CD14-positive monocyte (primary cell): ENCODE measurements around the gene NNMT. TPM values are rescaled to one million over a fixed set of nuclear protein-coding genes. Genes with fewer than 3 reads are reported as not detected.

ENCODE experiments used
- DNase-seq, 3 donors: peaks; one replicate each; pipeline ENCODE4 v3.0.0-alpha.2; 2011 to 2022
- H2AFZ ChIP-seq: 2 replicates; pipeline ENCODE4 v1.6.0; 2012; ENCODE audit warnings: mild to moderate bottlenecking, low read depth, low read length, inconsistent platforms; ENCODE audit not compliant: insufficient read depth, poor library complexity, severe bottlenecking
- H3K27ac ChIP-seq, 2 donors: 1 replicate in 1 of 2; 2 replicates in 1 of 2; pipeline ENCODE4 v1.5.1; 2012 to 2013; ENCODE audit warnings: low read length in 2 of 2, control low read depth in 1 of 2, inconsistent platforms in 1 of 2, low read depth in 1 of 2, mild to moderate bottlenecking in 1 of 2
- H3K27me3 ChIP-seq, 2 donors: one replicate each; pipeline versions ENCODE4 v1.6.0 to v1.6.1; 2011 to 2013; ENCODE audit warnings: low read length in 2 of 2; ENCODE audit not compliant: control insufficient read depth in 2 of 2, insufficient read depth in 2 of 2
- H3K36me3 ChIP-seq, 2 donors: replicated peaks in 1 of 2; 1 replicate in 1 of 2; 2 replicates in 1 of 2; pipeline versions ENCODE4 v1.5.1 to v1.6.1; 2012 to 2013; ENCODE audit warnings: low read length in 2 of 2, control low read depth in 1 of 2, inconsistent platforms in 1 of 2, mild to moderate bottlenecking in 1 of 2; ENCODE audit not compliant: insufficient read depth in 2 of 2, control insufficient read depth in 1 of 2
- H3K4me1 ChIP-seq, 2 donors: 1 replicate in 1 of 2; 2 replicates in 1 of 2; pipeline versions ENCODE4 v1.5.1 to v1.6.1; 2012 to 2013; ENCODE audit warnings: low read length in 2 of 2, control low read depth in 1 of 2, inconsistent platforms in 1 of 2, mild to moderate bottlenecking in 1 of 2, moderate library complexity in 1 of 2; ENCODE audit not compliant: insufficient read depth in 2 of 2, control insufficient read depth in 1 of 2
- H3K4me2 ChIP-seq: replicated peaks from 2 replicates; pipeline ENCODE3; 2012; ENCODE audit warnings: low read length, moderate library complexity, mild to moderate bottlenecking; ENCODE audit not compliant: poor library complexity, severe bottlenecking; ENCODE audit errors: extremely low read depth
- H3K4me3 ChIP-seq, 3 experiments: fragments of 200-600 bp in 1 of 3; sonication (generic) in 1 of 3; replicated peaks in 1 of 3; 1 replicate in 2 of 3; 2 replicates in 1 of 3; pipeline ENCODE4 v1.5.1; 2011 to 2013; ENCODE audit warnings: low read length in 3 of 3, mild to moderate bottlenecking in 3 of 3, control low read depth in 2 of 3, low read depth in 2 of 3, inconsistent platforms in 1 of 3, moderate library complexity in 1 of 3
- H3K79me2 ChIP-seq: 2 replicates; pipeline ENCODE4 v1.6.0; 2012; ENCODE audit warnings: mild to moderate bottlenecking, control low read depth, inconsistent platforms, low read length, moderate library complexity; ENCODE audit not compliant: insufficient read depth
- H3K9ac ChIP-seq: 2 replicates; pipeline ENCODE4 v1.6.0; 2017; ENCODE audit warnings: low read length, mild to moderate bottlenecking; ENCODE audit not compliant: insufficient read depth, poor library complexity, severe bottlenecking
- H3K9me3 ChIP-seq, 2 donors: replicated peaks in 1 of 2; 1 replicate in 1 of 2; 2 replicates in 1 of 2; pipeline versions ENCODE4 v1.5.1 to v1.6.1; 2012 to 2013; ENCODE audit warnings: low read length in 2 of 2, control low read depth in 1 of 2; ENCODE audit not compliant: control insufficient read depth in 1 of 2, insufficient read depth in 1 of 2
- H4K20me1 ChIP-seq: 2 replicates; pipeline ENCODE4 v1.6.0; 2012; ENCODE audit warnings: mild to moderate bottlenecking, low read length, control low read depth, moderate library complexity; ENCODE audit not compliant: insufficient read depth
- H3K27ac Mint-ChIP-seq, 7 donors: one replicate each; pipeline ENCODE4 v1.8.0; 2020; ENCODE audit warnings: mild to moderate bottlenecking in 7 of 7, mixed read lengths in 7 of 7, moderate library complexity in 6 of 7, inconsistent platforms in 2 of 7
- H3K27me3 Mint-ChIP-seq, 3 donors: one replicate each; pipeline ENCODE4 v1.8.0; 2021 to 2022; ENCODE audit warnings: low read depth in 3 of 3, mild to moderate bottlenecking in 3 of 3, mixed read lengths in 3 of 3, moderate library complexity in 3 of 3, inconsistent platforms in 1 of 3
- H3K36me3 Mint-ChIP-seq, 2 donors: one replicate each; pipeline ENCODE4 v1.8.0; 2020; ENCODE audit warnings: mixed read lengths in 2 of 2, inconsistent platforms in 1 of 2, mild to moderate bottlenecking in 1 of 2
- H3K4me1 Mint-ChIP-seq: one replicate; pipeline ENCODE4 v1.8.0; 2020; ENCODE audit warnings: mild to moderate bottlenecking, mixed read lengths
- H3K4me3 Mint-ChIP-seq, 2 donors: one replicate each; pipeline ENCODE4 v1.8.0; 2020; ENCODE audit warnings: mild to moderate bottlenecking in 2 of 2, mixed read lengths in 2 of 2, moderate library complexity in 1 of 2
- H3K9me3 Mint-ChIP-seq, 7 donors: one replicate each; pipeline ENCODE4 v1.8.0; 2020 to 2022; ENCODE audit warnings: mixed read lengths in 7 of 7, mild to moderate bottlenecking in 6 of 7, moderate library complexity in 6 of 7, inconsistent platforms in 2 of 7
- CTCF ChIP-seq: fragments of 200-600 bp; IDR thresholded peaks from one replicate; pipeline ENCODE4 v1.8.0; 2022; ENCODE audit warnings: antibody characterized with exemption, mild to moderate bottlenecking
- WGBS: methylation state at CpG from one replicate; pipeline ENCODE4 v1.1.5; 2013; ENCODE audit warnings: missing lambda C conversion rate; ENCODE audit not compliant: insufficient coverage; 5-methylcytosine and 5-hydroxymethylcytosine counted together
- intact Hi-C, 2 donors: fragments of 100-400 bp; cut with micrococcal nuclease; formaldehyde crosslinking; loops; one replicate each; pipeline versions ENCODE4 v1.15.0 to v1.15.1; 2023
- polyA plus RNA-seq, 3 donors: library from polyadenylated mRNA; depleted of rRNA in 1 of 3; unstranded in 2 of 3; stranded (reverse) in 1 of 3; fragments of 300-500 nt in 2 of 3; fragments of >200 nt in 1 of 3; fragmentation: Illumina TruSeq in 2 of 3; gene quantifications; 1 replicate in 2 of 3; 2 replicates in 1 of 3; pipeline ENCODE4 v1.2.3, GENCODE V29; 2012 to 2021

Gene NNMT
- polyA plus RNA-seq, 3 donors, result not detected

DNA sequence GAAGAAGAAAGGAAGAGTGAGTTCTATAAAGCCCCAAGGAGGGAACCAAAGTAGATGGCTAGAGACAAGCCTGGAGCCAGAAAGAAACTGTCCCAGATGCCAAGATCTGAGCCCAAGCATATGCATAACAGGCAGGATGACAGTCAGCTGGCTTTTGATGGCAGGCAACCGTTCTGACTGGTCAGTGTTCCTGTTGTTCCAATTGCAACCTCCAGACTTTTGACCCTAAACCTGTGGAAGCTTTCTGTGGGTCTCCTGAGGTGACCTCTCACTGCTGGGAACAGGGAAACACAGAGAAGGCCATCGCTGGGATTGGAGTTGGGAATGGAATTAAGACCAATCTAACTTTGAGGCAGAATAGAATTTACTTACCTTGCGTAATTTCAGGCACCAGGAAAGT, 21.6 kb upstream of the NNMT start:
- no peaks in the 10 kb centered on the region for H3K9me3 Mint-ChIP-seq
- no peaks in the 10 kb centered on the region for H3K4me1 Mint-ChIP-seq
- Histone ChIP-seq H3K4me3 (no peak overlapping the region), H3K9ac (no peak overlapping the region), H3K4me2 (no peak overlapping the region), H3K36me3 (no peaks in the 10 kb centered on the region), H3K9me3 (no peaks in the 10 kb centered on the region), H3K79me2 (no peaks in the 10 kb centered on the region), H3K27ac (no peak overlapping the region), H3K4me1 (no peaks in the 10 kb centered on the region), H4K20me1 (no peaks in the 10 kb centered on the region), H3K27me3 (peaks cover 6 to 7% of the 10 kb centered on the region in 2 donors), H2AFZ (no peak overlapping the region)
- intact Hi-C loops, result no loop called here
- peaks cover 13 to 38% (median 20%) of the 10 kb centered on the region in 3 donors for H3K27me3 Mint-ChIP-seq
- no peak overlapping the region for H3K4me3 Mint-ChIP-seq
- 86% methylated on average over 1 of the region's 3 CpGs for WGBS
- H3K36me3 Mint-ChIP-seq, result no peaks in the 10 kb centered on the region
- DNase-seq, result no peak
- TF ChIP-seq CTCF, result no peak
- H3K27ac Mint-ChIP-seq, result no peak overlapping the region

- DNase-seq, result no peak
- H3K4me3 ChIP-seq, result no peak overlapping the region
- no peak overlapping the region for H3K27ac ChIP-seq
- H3K4me1 Mint-ChIP-seq, result no peaks in the 10 kb centered on the region
- no peak overlapping the region for H2AFZ ChIP-seq
- intact Hi-C loops, result no loop called here
- H3K9me3 Mint-ChIP-seq, result no peaks in the 10 kb centered on the region
- H3K9ac ChIP-seq, result no peak overlapping the region
- H3K4me3 Mint-ChIP-seq, result no peak overlapping the region
- H3K4me2 ChIP-seq, result no peak overlapping the region
- H3K36me3 ChIP-seq, result no peaks in the 10 kb centered on the region
- peaks cover 5 to 6% of the 10 kb centered on the region in 2 donors for H3K27me3 ChIP-seq
- H3K27ac Mint-ChIP-seq, result no peak overlapping the region
- no peaks in the 10 kb centered on the region for H4K20me1 ChIP-seq
- no peaks in the 10 kb centered on the region for H3K9me3 ChIP-seq
- no peaks in the 10 kb centered on the region for H3K36me3 Mint-ChIP-seq
- H3K79me2 ChIP-seq, result no peaks in the 10 kb centered on the region
- peaks cover 16 to 40% (median 18%) of the 10 kb centered on the region in 3 donors for H3K27me3 Mint-ChIP-seq
- TF ChIP-seq CTCF, result no peak
- 87% methylated on average over 3 of the region's 3 CpGs for WGBS
- H3K4me1 ChIP-seq, result no peaks in the 10 kb centered on the region
Observed at GRCh38 chr11:114275280-114275679, 20.9 kb upstream of the NNMT start.
